OCI-LY7 (cell line): Measurements from ENCODE around the gene CD6. TPM values are rescaled to one million over a fixed set of nuclear protein-coding genes. Genes with fewer than 3 reads are reported as not detected.

Experiments used
- BruUV-seq: library from RNA; stranded (reverse); fragments of 400-500 nt; replicated peaks from 2 replicates; lab custom pipeline; 2021; lab: Mats Ljungman, UMichigan
- CTCF ChIA-PET: fragments of 300-600 bp; sonication (Branson Sonifier 250); formaldehyde crosslinking; loops from one replicate; lab custom pipeline; 2022; ENCODE audit warnings: antibody characterized with exemption; ENCODE audit not compliant: unreplicated experiment; lab: Charles Lee
- POLR2A ChIA-PET: fragments of 300-600 bp; sonication (Branson Sonifier 250); formaldehyde crosslinking; loops from one replicate; lab custom pipeline; 2022; ENCODE audit warnings: antibody characterized with exemption; lab: Charles Lee
- DNase-seq: peaks from one replicate; pipeline ENCODE4 v3.0.0-alpha.2; 2015; ENCODE audit warnings: low spot score
- H2AFZ ChIP-seq: fragments of 200-600 bp; sonication (generic), shearing (Covaris generic); 2 replicates; pipeline ENCODE4 v1.6.1; 2014; ENCODE audit warnings: mild to moderate bottlenecking, antibody characterized with exemption, low read length, moderate library complexity
- H3K27ac ChIP-seq: fragments of 200-600 bp; sonication (generic); 2 replicates; pipeline ENCODE4 v1.5.1; 2014; ENCODE audit warnings: mixed run types, low read depth, mild to moderate bottlenecking, moderate library complexity, low read length, inconsistent platforms; ENCODE audit not compliant: poor library complexity, severe bottlenecking
- H3K36me3 ChIP-seq: fragments of 200-600 bp; sonication (generic); 2 replicates; pipeline ENCODE4 v1.6.1; 2014; ENCODE audit warnings: mild to moderate bottlenecking, antibody characterized with exemption, low read length, moderate library complexity, mixed read lengths; ENCODE audit not compliant: insufficient read depth
- H3K4me1 ChIP-seq: fragments of 200-600 bp; sonication (generic); 2 replicates; pipeline ENCODE4 v1.5.1; 2014; ENCODE audit warnings: mild to moderate bottlenecking, low read length; ENCODE audit not compliant: insufficient read depth, poor library complexity, severe bottlenecking
- H3K4me2 ChIP-seq: fragments of 200-600 bp; sonication (generic); 2 replicates; pipeline ENCODE4 v1.6.1; 2014; ENCODE audit warnings: mild to moderate bottlenecking, low read length
- H3K4me3 ChIP-seq: fragments of 200-600 bp; sonication (generic); 2 replicates; pipeline ENCODE4 v1.5.1; 2014; ENCODE audit warnings: mild to moderate bottlenecking, low read depth, low read length; ENCODE audit not compliant: poor library complexity, severe bottlenecking
- H3K79me2 ChIP-seq: fragments of 200-600 bp; sonication (generic); 2 replicates; pipeline ENCODE4 v1.6.1; 2016; ENCODE audit warnings: low read depth, mild to moderate bottlenecking, low read length, moderate library complexity, mixed read lengths; ENCODE audit not compliant: insufficient read depth
- H3K9me2 ChIP-seq: fragments of 200-600 bp; sonication (generic); 2 replicates; pipeline ENCODE4 v1.6.1; 2016; ENCODE audit warnings: mild to moderate bottlenecking, low read length, mixed read lengths; ENCODE audit not compliant: insufficient read depth
- H3K9me3 ChIP-seq: fragments of 200-600 bp; sonication (generic); 2 replicates; pipeline ENCODE4 v1.6.1; 2014; ENCODE audit warnings: mild to moderate bottlenecking, mixed run types, low read length, mixed read lengths
- H4K20me1 ChIP-seq: fragments of 200-600 bp; sonication (generic); 2 replicates; pipeline ENCODE4 v1.6.1; 2014; ENCODE audit warnings: mild to moderate bottlenecking, antibody characterized with exemption, low read length, moderate library complexity, mixed read lengths; ENCODE audit not compliant: insufficient read depth
- CTCF ChIP-seq: fragments of 200-600 bp; sonication (generic); conservative IDR thresholded peaks from 2 replicates; pipeline ENCODE4 v1.5.1; 2014; ENCODE audit warnings: mild to moderate bottlenecking, antibody characterized with exemption, low read length, moderate library complexity, mixed read lengths
- EZH2phosphoT487 ChIP-seq: fragments of 200-600 bp; sonication (generic); IDR thresholded peaks from 2 replicates; pipeline ENCODE4 v1.6.1; 2018; ENCODE audit warnings: low read depth, borderline replicate concordance, mild to moderate bottlenecking, mixed run types, antibody characterized with exemption, low read length, moderate library complexity, mixed read lengths
- intact Hi-C: fragments of 100-400 bp; cut with micrococcal nuclease; formaldehyde crosslinking; loops from one replicate; pipeline ENCODE4 v1.10.0; 2022; ENCODE audit not compliant: unreplicated experiment
- total RNA-seq, 2 experiments: library from RNA; depleted of rRNA in 1 of 2; stranded (reverse); fragments of >200 nt in 1 of 2; shearing (Covaris generic) in 1 of 2; gene quantifications; 2 replicates each; pipeline ENCODE4 v1.2.3, GENCODE V29; 2014 to 2022

CD6 gene
- total RNA-seq, 2 experiments from 2014 or later: not detected

- peak overlapping the region; percentile 80 for H3K4me2 ChIP-seq
- H2AFZ ChIP-seq: peak overlapping the region; percentile 89; the same call in 1 of the 2 replicates
- BruUV-seq: no TSS peak
- H3K9me2 ChIP-seq: no peaks in the 10 kb centered on the region
- H3K4me1 ChIP-seq: peaks cover 36% of the 10 kb centered on the region
- H3K4me3 ChIP-seq: peak overlapping the region; percentile 64
- CTCF ChIA-PET: interaction anchor here (1.3 kb wide), 2 partner anchors 11 to 38 kb away, joined by 5 read pairs; partner anchors contain the start of gene TMEM109
- peak overlapping the region; percentile 47 for H3K27ac ChIP-seq
- H4K20me1 ChIP-seq: no peaks in the 10 kb centered on the region
- POLR2A ChIA-PET: interaction anchor here (1.0 to 2.0 kb wide), 3 partner anchors 11 to 207 kb away, joined by 5 to 6 read pairs (median 6); no protein-coding TSS in a partner anchor
- intact Hi-C loops: loop anchor here (10.0 kb wide), 1 partner anchor 56 kb away; no protein-coding TSS in a partner anchor
- no peaks in the 10 kb centered on the region for H3K36me3 ChIP-seq
- TF ChIP-seq EZH2phosphoT487 (no peak), CTCF (no peak)
- H3K79me2 ChIP-seq: peaks cover 3% of the 10 kb centered on the region; the same call in 1 of the 2 replicates
- no peaks in the 10 kb centered on the region for H3K9me3 ChIP-seq
- no peak for DNase-seq
Measured at GRCh38 chr11:60950933-60951605, 20.4 kb upstream of the CD6 start.

DNA sequence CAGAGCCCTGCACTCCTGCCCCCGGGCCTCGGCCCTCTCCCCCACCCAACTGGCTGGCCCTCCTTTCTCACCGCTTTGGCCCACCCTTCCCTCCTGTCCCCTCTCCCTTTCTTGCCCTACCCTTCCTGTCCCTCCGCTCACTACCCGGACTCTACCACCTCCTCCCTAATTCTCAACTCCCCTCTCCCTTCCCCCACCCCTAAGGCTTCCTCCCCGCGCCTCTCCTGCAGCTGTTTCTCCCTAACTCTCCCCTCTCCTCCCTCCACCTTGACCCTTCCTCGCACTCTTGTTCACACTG lies 19.9 kb upstream of the CD6 start:
- peaks cover 3% of the 10 kb centered on the region; the same call in 1 of the 2 replicates for H3K79me2 ChIP-seq
- BruUV-seq: no TSS peak
- peak; percentile 25 for DNase-seq
- intact Hi-C loops: loop anchor here (10.0 kb wide), 1 partner anchor 57 kb away; no protein-coding TSS in a partner anchor
- no peaks in the 10 kb centered on the region for H4K20me1 ChIP-seq
- no peaks in the 10 kb centered on the region for H3K9me2 ChIP-seq
- no peak for TF ChIP-seq EZH2phosphoT487
- TF ChIP-seq CTCF: no peak
- no peaks in the 10 kb centered on the region for H3K36me3 ChIP-seq
- peak overlapping the region; percentile 80 for H3K4me2 ChIP-seq
- H3K9me3 ChIP-seq: no peaks in the 10 kb centered on the region
- ChIA-PET CTCF (interaction anchor here (1.3 kb wide), 1 partner anchor 38 kb away, joined by 5 read pairs; the partner anchor contains the start of gene TMEM109), POLR2A (interaction anchor here (0.5 kb wide), 1 partner anchor 1282 kb away, joined by 3 read pairs; no protein-coding TSS in a partner anchor)
- peak overlapping the region; percentile 47 for H3K27ac ChIP-seq
- peaks cover 36% of the 10 kb centered on the region for H3K4me1 ChIP-seq
- H3K4me3 ChIP-seq: peak overlapping the region; percentile 64
- H2AFZ ChIP-seq: peak overlapping the region; percentile 89; the same call in 1 of the 2 replicates
